GM19099 (cell line): ENCODE results near the gene MYL6.

Experiments used
- POLR2A ChIP-seq: IDR thresholded peaks from 3 replicates; pipeline ENCODE4 v1.6.1; 2011; ENCODE audit warnings: low read depth; ENCODE audit not compliant: insufficient read length; ENCODE audit errors: extremely low read depth

Gene MYL6

DNA sequence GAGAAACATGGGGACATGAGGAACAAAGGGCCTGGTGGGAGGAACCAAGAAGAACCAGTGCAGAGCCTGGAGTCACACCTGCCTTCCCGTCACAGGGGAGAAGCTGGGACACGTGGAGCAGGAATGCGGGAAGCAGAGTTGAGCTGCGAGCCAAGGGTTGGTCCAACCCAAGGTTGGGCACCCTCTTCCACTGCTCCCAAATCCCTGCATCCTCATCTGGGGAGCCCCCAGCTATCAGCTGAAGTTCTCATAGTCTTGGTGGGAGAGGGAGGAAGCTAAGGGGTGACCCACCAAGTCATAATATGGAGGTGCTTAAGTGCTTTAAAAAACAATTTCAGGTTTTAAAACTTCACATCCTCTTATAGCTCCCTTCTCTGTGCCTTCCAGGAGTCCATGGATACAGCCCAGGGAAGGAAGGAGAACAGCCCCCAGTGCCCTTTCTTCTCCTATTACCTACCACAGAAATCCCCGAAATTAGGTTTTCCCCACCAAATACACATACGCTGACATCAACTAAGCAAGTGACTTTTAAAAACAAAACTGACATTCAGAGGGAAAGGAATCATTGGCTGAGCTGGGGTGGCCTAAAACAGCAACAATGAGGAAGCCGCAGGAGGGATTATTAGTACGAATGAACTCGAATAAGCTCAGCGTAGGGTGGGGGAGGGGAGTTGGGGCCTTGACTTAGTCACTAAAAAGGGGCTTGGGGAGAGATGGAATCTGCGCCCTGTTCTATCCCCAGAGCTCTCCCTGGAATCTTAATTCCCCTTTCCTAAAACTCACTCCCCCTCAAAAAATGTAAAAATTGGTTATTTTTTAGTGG, 4.5 kb downstream of the MYL6 start:
- peak; percentile 38 for TF ChIP-seq POLR2A

DNA sequence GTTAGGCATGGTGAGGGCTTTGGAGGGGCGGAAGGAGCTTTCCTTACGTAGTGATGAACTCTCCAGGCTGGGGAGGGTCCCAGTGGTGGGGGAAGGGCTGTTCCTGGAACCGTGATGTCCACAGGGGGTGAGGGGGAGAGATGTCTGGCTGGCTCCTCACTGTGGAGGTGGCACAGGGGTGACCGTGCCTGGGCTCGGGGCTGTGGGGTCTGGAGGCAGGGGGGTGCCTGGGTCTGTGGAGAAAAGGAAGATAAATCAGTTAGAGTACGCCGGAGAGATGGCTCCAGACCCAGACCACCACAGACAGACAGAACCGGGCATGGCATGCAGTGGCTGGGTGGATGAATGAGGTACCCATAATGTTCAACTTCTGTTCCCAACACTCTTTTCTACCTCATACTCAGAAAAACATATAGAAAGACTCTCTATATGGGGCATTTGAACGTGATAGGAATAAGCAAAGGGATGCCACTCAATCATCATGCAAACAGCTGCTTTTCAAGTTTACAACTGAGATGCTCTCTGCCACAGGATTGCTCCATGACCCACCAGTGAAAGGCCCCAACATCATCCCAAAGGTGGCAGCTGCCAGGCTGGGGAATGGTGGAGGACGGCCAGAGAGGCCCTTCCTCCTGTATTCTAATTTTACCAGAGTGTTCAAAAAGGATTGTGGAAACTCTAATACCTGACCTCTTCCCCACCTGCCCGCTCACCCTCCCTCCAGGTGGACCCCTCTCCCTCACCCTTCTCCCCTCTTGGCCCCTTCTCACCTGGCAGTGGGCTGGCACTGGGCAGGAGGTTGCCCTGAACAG, 5.6 kb downstream of the MYL6 start:
- TF ChIP-seq POLR2A: peak; percentile 31

- no peak for TF ChIP-seq POLR2A
Observed at GRCh38 chr12:56164345-56164729, 6.2 kb downstream of the MYL6 start.

DNA sequence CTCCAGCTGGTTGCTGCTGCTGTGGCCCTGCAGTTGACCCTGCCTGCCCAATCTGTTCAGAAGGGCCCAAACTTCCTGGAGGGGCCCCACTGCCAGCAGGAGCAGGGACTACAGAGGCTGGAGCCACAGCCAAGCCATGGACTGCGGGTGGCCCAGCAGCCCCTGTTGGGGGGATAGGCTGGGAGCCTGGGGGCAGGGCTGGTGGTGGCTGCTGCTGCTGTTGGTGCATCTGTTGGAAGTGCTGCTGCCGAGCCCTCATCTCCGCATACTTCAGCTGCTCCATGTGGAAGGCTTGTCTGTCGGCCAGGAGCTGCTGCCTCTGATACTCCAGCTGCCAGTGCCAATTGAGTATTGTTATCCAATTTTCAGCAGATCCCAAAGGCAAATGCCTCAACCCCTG, 7.2 kb downstream of the MYL6 start:
- no peak for TF ChIP-seq POLR2A

GRCh38 chr12:56169229-56169759, 11.1 kb downstream of the MYL6 start:
- no peak for TF ChIP-seq POLR2A

DNA sequence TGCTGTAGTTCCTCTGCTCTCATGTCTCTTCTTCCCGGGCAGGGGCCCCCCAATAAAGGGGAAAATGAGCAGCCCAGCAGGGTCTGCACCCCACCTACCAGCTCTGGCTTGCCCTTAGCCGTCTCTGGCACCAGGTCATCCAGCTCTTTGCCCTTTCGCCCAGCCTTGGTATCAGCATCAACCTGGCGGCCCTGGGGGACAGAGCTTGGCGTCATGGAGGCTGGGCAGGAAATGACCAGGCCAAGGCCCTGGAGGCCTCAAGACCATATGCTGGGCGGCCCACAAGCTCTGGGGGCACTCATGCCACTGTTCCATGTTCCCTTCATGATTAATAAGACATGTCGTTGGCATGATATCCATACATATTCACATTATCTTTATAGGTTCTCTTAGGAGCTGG, 14.7 kb downstream of the MYL6 start:
- TF ChIP-seq POLR2A: no peak

DNA sequence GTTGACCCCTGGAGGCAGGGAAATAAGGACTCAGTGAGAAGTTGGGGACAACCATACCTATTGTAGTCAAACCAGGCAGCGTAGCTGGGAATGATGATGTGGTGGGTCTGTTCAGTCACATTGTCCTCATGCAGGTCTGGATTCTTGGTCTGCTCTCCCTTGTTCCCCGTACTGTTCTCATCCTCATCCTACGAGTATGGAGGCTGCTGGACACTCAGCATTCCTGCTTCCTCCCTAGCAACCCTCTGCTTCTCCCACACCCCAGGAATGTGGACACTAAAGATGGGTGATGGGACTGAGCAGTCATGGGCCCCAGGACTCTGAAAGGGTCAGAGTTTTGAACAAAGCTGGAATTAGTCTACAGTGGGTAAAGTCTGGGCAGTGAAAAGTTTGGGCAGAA, 20.2 kb downstream of the MYL6 start:
- TF ChIP-seq POLR2A: no peak

DNA sequence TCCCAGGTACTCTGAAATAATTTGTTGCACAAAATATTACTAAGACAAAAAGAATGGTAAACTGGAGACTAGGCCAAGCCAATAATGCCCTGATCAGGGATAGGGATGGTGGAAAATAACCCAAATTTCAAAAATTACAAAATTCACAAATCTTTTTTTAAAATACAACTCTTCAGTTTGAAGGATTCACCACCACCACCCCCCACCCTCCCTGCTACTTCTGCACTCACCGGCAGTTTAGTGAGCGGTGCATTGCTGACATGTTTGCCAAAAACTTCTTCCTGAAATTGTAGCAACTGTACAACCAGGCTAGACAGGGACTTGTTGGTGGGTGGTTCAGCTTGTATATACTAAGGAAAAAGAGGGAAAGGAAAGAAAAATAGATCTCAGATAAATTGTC, 28.8 kb downstream of the MYL6 start:
- no peak for TF ChIP-seq POLR2A

DNA sequence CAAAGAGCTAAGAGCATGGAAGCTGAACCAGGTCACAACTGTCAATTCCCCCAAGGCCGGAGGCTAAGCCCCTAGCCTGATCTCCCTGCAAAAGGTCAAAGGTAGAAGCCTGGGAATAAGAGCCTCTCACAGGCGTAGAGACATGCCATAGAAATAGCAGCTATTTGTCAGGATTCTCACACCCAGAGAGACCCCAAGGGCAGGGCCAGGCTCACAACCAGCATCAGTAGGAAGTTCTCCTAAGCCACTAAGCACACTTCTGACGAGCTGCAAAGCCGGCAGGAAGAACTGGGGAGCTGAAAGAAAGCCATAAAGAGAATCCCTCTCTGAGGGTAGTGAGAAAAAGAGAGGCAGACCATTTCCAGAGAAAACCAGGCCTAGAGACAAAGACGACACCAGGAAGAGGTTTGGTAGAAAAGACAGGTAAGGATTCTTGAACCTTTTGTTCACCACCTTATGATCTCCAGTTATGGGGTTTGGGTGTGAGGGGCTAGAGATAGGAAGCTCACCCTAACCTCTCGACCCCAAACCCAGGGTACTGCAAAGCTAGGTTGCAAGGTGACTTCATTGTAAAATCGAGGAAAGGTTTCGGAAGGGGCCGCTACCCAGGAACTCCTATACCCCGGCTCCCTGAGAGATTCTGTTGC, 30.1 kb downstream of the MYL6 start:
- TF ChIP-seq POLR2A: no peak

GRCh38 chr12:56188778-56189098, 30.6 kb downstream of the MYL6 start:
- no peak for TF ChIP-seq POLR2A

GRCh38 chr12:56189099-56189917, 31.1 kb downstream of the MYL6 start, which contains the start of gene SMARCC2:
TSS of gene SMARCC2 (minus strand) at chr12:56189483. CDS start at chr12:56189461, 22 bp downstream.
- TF ChIP-seq POLR2A: peak; percentile 60

DNA sequence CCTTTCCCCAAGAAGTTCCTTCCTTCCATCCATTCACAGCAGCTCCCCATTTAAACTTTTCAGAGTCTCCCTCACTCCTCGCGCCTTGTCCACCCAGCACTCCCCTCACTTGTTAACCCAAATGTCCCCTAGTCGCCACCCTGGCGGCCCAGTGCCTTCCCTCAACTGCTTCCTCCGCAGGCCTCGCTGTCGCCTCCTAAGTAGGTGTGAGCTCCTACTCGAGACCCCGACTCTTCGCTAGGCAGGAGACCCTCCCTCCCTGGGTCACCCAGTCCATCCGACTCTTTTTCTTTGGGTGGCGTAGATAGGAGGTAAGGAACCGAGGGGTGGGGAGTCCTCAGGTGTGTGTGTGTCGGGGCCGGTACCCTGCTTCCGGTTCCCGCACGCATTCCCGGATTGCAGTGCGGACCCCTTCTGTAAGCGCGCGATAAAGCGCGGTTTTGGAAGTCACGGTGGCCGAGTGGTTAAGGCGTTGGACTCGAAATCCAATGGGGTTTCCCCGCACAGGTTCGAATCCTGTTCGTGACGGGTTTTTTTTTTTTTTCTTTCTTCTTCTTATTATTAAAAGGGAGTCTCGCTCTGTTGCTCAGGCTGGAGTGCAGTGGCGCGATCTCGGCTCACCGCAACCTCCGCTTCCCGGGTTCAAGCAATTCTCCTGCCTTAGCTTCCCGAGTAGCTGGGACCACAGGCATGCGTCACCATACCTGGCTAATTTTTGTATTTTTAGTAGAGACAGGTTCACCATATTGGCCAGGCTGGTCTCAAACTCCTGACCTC, 31.9 kb downstream of the MYL6 start:
- peak; percentile 19 for TF ChIP-seq POLR2A

DNA sequence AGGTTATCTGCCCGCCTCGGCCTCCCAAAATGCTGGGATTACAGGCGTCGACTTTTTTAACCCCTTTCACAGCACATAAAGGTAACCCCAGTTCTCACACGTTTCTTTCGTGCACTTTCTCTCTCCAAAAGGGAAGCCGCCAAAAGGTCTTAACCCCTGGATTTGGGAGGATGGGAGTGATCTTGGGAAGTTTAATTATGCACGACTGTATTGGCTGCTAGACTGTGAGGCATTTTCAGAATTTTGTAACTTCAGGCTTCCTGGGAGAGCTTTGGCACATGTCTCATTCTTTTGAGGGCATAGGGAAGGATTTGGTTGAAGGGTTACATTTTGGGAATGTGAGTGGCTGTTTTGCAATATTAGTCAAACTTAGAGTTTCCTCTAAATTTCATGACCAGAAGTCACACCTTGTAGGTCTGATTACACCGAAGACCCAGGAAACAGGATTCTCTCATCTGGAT, 32.6 kb downstream of the MYL6 start:
- TF ChIP-seq POLR2A: no peak

DNA sequence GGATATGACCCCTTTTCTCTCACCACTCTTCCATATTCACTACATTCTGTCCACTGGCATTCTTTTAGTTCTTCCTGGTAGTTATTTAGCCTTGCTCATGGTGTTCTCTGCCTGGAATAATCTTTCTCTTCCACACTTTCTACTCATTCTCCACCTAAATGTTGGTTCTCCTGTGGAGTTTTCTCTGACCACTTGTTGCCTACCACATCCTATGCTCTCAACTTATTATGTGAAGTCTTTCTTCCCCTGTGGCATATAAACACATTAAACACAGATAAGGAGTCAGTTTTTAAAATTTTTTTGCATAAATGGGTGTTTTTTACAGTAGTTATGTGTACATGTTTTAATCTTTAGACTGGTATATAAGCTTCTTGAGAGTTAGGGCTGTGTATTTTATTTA, 34.4 kb downstream of the MYL6 start:
- TF ChIP-seq POLR2A: no peak
